HG02884 (cell line): Measurements from ENCODE around the gene ELAVL2.

ENCODE experiments used
- ATAC-seq: cut with Tn5 transposase; IDR thresholded peaks from one replicate; pipeline ENCODE4 v1.9.1; 2021; ENCODE audit warnings: mild to moderate bottlenecking, moderate library complexity; ENCODE audit not compliant: unreplicated experiment

The ELAVL2 gene

GRCh38 chr9:23826120-23826629 lies at the start of gene ELAVL2:
ELAVL2 (minus strand) TSS chr9:23826240; CDS start chr9:23762234, 64,006 bp downstream.
- no peak for ATAC-seq

DNA sequence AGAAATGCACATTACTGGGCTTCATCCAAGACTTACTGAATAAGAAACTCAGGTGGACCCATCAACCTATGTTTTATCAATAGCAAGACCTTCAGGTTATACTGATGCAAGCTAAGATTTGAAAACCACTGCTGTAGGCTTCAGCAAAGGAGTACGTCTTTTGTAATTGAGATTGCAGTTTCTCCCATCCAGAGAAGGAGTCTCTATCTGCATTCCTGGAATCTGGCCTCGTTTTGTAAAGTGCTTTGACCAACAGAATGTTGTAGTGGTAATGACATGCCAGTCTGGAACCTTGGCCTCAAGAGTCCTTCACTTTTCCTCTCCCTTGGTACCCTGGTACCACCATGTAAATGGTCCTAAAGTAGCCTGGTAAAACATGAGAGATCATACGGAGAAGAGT lies 32.2 kb upstream of the ELAVL2 start:
- no peak for ATAC-seq

GRCh38 chr9:23855873-23856604 lies 30.0 kb upstream of the ELAVL2 start:
- no peak for ATAC-seq

GRCh38 chr9:23850690-23851629 lies 24.9 kb upstream of the ELAVL2 start:
- ATAC-seq = no peak

GRCh38 chr9:23850242-23850689 lies 24.2 kb upstream of the ELAVL2 start:
- no peak for ATAC-seq

- ATAC-seq = no peak
Observed at GRCh38 chr9:23849379-23850035, 23.5 kb upstream of the ELAVL2 start.

DNA sequence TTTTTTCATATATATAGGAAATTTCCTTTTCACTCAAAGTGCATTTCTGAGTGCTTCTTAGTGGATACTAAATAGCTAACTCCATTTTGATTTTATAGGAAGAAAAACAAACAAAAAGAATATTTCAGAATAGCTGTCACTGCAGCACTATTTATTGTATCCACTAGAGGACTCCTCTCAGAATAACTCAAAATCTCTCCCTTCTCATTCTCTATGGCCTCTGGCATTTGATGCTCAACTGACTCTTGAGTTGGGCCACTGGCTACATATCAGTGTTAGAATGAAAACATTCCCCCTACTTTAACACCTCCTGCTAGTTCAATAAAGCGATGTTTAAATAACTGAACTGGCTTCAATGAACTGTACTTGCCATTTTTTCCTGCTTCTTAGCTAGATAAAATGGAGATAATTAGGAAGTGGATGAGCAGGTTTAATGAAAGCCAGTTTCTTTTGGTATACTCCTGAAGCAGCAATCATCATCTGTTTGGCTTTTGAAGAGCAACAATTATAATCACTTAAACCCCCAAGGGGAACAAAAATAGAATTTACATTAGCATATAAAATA lies 16.6 kb upstream of the ELAVL2 start:
- no peak for ATAC-seq

- no peak for ATAC-seq
Observed at GRCh38 chr9:23841304-23841703, 15.3 kb upstream of the ELAVL2 start.

DNA sequence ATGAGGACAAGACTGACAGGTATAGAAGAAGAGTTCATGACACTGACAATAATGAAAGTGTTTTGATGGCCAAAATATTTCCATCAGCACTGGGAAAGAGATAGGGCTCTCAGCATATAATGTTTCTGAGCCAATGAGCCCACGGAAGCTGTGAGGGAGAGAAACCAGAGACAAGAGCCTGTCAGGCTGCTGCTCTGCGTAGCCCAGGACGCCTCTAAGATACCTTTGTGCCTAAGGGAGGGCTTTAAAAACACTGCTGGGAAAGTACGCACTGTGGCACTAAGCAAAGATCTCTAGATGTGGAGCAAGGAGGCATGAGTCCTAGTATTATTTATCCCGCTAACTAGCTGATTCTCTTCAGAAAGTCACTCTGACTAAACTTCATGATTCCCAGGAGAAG lies 11.0 kb upstream of the ELAVL2 start:
- ATAC-seq = no peak

GRCh38 chr9:23830929-23831730 lies 5.1 kb upstream of the ELAVL2 start:
- ATAC-seq = no peak

DNA sequence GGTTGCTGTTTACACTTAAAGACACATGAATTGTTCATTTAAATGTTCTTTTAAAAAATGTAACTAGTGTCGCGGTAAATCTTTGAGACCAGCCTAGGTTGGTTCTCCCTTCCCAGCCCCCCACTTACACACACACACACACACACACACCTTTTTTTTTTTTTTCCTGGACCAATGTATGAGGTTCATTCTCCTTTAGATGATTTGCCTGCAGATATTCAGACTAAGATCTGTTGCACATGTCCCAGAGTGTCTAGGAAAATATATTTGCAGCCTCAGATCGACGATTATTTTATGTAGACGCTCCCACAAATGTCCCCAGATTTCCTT lies 4.4 kb upstream of the ELAVL2 start:
- ATAC-seq = no peak

DNA sequence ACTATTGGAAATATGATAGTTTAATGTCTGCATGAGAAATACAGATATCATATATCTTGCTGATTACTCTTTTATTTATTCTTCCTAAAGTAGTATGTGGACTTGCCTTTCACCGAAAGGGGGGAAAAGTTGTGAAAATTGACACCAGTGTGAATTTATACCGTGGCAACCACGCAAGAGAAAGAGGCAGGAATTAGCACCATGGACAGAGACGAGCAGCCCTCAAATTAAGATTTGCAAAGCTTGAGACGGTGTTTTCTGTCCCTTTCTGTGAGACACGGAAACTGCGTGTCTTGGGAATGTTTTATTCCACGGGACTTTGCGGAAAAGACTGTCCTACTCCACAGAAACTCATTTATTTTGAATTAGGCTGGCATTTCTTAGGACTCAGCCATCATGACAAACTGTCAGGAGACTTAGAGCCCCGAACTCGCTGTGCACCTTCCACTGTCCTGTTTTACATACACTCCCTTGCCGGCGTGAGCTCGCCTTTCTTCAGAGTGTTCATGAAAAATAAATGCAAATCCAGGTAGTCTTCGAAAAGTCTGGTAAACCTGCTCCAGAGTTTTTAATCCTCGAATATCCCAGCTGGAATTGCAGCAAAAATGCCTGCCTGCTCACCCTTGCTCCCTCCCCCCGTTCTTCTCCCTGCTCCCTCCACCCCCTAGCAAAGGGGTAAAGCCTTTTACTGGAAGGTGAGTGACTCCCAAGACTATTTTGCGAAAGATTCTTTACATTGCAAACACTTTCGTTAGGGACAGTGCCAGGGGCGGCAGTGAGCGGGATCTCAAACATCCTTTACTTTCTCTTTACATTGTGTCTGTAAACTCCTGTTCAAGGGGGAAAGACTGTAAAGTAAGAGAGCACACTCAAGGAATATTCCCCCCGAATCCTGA lies 3.8 kb upstream of the ELAVL2 start:
- no peak for ATAC-seq

DNA sequence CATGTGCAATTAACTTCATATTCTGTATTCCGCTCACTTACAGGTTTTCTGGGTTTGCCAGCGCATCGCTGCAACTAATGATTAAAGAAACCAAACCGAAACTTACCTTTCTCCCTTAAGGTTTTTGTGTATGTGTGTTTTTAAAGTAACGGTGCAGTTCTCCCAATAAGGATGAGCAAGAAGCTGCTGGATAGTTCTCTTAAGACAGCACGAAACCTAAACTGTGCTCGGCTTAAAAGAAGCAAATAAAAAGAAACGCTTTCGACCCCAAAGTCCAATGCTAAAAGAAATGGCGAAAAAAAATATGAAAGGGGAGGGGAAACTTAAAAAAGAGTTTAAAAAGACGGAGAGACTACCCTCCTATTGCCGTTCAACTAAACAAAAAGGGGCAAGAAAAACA lies 340 bp downstream of the ELAVL2 start:
- ATAC-seq = no peak

DNA sequence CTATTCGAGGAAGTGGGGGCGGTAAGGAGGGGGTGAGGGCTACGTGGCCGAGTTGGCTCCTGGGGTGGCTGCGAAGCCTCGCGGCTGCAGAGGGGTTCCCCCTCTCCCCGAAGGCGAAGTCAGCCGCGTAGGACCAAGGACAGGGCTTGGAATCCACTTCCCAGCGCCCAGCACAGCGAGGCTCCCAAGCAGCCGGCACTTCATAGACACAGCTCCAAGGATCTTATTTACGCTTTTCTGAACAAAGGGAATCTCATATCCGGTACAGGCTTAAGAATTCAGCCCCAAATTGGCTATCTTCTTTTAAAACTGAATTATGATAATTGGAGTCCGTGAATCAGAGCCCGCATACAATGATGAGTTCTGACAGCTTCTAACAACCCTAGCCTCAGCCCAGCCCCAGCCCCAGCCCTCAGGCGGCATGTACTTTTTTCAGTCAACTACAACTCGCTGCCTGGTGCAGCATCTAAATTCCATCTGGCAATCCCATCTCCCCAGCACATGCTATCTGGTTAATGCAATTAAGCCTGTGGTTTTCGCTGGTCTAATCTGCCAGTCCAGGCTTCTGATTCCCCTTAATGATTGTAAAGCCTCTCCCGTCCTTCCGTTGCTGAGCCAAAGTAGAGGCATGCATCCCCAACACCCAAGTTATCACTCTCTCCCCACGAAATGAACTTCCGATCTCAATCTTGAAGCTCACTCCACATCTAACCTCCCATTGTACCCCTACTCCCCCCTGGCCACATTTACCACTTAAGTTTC lies 1.0 kb downstream of the ELAVL2 start:
- no peak for ATAC-seq

- no peak for ATAC-seq
Observed at GRCh38 chr9:23823986-23824829, 1.8 kb downstream of the ELAVL2 start.

DNA sequence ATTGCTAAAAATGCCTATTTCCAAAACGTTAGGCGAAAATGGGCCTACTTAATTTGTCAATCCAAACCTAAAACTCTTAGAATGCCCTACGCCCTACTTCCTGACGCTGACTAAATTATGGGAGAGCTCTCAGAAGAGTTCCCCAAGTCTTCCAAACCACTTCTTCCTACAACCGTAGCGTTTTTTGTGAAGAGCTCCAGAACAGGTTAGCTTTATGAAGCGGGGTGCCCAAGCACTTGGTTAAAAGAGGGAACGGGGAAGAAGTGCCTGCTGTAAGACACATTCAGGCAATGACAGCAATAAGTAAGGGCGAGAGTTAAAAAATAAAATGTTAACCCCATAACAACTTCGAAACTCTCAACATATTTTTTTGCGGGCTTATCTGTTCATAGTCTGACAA lies 2.8 kb downstream of the ELAVL2 start:
- ATAC-seq = no peak
